NCI-H82 (cell line): ENCODE results near the gene DKK2.
"Not testable (repeated sequence)": the region's sequence is repeated elsewhere in the genome, so short reads cannot be mapped to it uniquely, and the experiment has no call there.

Experiments
- DNase-seq: peaks from one replicate; lab custom pipeline; 2025; lab: John Stamatoyannopoulos, UW

The DKK2 gene

DNA sequence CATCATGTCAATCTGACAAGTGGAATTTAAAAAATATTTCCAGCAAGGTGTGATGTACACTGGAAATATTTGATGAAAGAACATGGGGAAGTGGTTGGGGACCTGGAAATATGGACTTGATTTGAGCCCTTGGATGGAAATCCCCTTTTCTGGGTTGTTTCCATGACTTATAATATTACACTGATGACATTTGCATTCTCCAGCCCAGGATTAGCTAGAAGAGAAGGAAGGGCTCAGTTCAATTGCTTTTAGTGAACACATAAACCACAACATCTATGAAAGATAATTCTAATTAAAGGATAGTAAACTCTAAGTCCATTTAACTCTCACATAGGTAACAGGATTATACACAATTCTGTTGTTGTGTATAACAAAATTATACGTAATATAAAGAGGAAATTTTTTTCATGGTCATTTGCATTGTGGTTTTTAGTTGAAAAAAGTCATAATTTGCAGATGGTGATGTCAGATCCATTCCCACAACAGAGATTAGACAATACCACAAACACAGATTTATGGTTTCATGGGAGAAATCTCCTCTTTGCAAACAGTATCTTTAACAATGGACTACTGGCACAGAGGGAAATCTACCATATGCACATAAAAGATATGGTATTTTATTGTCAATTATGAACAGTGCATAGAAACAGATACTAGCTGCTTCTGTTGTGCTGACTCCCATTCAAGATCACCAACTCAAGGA is 126.5 kb downstream of the DKK2 start:
- DNase-seq = peak; percentile 4

DNA sequence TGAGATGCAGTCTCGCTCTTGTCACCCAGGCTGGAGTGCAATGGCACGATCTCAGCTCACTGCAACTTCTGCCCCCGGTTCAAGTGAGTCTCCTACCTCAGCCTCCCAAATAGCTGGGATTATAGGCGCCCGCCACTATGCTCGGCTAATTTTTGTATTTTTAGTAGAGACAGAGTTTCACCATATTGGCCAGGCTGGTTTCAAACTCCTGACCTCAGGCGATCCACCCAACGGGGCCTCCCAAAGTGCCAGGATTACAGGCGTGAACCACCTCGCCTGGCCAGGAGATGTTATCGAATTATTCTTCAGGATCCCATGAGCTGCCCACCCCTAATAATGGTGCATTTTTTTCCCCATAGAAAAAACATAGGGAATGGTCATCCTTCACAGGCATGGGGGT is 128.1 kb downstream of the DKK2 start:
- not testable (repeated sequence) for DNase-seq

DNA sequence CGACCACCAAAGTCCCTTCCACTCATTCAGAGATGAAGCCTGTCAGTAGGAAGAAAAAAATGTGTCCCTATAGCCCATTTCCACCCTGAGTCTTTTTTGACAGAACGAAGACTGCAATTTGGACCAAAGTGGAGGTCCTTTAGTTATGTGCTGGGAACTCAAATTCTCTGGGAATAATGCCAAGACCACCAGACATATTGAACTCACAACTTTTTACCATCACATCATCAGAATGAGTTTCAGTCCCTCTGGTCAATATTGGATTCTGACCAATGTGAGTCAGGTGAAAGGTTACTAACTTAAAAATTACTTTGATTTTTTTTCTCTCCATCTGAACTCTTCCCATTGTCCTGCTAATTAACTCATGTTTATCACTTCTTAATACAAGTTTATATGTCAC is 128.9 kb downstream of the DKK2 start:
- DNase-seq = no peak

GRCh38 chr4:106906728-106907127 is 129.4 kb downstream of the DKK2 start:
- no peak for DNase-seq

- DNase-seq = peak; percentile 66
Measured at GRCh38 chr4:106898621-106899230, 137.4 kb downstream of the DKK2 start.

DNA sequence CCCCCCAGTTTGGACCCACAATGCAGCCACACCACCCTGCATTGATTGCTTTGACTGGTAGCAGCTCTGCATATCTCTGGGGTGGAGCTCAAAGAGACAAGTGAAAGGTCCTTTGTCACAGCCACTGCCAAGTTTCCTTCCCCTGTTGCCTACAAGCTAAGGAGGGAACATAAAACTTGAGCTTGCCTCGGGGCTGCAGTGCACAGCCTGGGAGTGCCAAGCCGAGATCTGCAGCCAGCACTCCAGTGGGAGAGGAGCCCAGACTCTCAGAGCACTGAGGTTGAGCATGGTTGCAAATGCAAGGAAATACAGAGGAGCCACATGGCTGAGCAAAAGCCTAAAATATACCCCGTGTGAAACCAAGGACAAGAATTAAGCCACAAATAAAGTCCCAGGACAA is 142.2 kb downstream of the DKK2 start:
- no peak for DNase-seq

GRCh38 chr4:106893395-106893881 is 142.7 kb downstream of the DKK2 start:
- DNase-seq = no peak

DNA sequence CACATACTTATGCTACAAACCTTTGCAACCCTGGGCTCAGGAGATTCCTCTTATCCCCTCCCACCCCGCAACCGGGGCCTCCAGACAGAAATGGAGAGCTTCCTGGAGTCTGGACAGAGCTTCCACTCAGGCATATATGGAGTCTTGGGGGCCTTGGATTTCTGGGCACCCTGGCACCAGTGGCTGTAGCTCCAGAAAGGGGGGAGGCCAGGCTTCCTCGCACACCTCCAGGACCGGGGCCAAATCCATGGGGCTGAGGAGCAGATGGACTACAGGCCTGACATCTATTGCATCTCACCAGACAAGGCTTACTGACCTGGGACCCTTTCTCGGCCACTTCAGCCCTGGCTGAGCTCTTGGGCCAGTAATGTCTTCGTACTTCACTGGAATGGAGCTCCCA is 143.3 kb downstream of the DKK2 start:
- DNase-seq = no peak

GRCh38 chr4:106875340-106875739 is 160.8 kb downstream of the DKK2 start:
- DNase-seq = peak; percentile 1
